GM19025 (cell line): ENCODE measurements around the gene DUSP19.

ENCODE experiments used
- ATAC-seq: cut with Tn5 transposase; IDR thresholded peaks from one replicate; pipeline ENCODE4 v1.9.1; 2021; ENCODE audit warnings: mild to moderate bottlenecking, low read depth, moderate library complexity; ENCODE audit not compliant: unreplicated experiment

DUSP19 gene

GRCh38 chr2:183124222-183124956 is 45.8 kb downstream of the DUSP19 start, which contains the start of gene NUP35:
Gene NUP35, plus strand, starts transcription at chr2:183124443. Its CDS starts 15 bp downstream, at chr2:183124458.
- peak; percentile 80 for ATAC-seq

GRCh38 chr2:183124957-183125255 is 46.4 kb downstream of the DUSP19 start:
- ATAC-seq, result no peak

- ATAC-seq, result no peak
Measured at GRCh38 chr2:183125659-183126341, 47.3 kb downstream of the DUSP19 start.

GRCh38 chr2:183126635-183127034 is 48.1 kb downstream of the DUSP19 start:
- ATAC-seq, result no peak

- no peak for ATAC-seq
Measured at GRCh38 chr2:183134016-183134415, 55.5 kb downstream of the DUSP19 start.

GRCh38 chr2:183148955-183149354 is 70.4 kb downstream of the DUSP19 start:
- no peak for ATAC-seq

- ATAC-seq, result no peak
Measured at GRCh38 chr2:183149489-183149888, 70.9 kb downstream of the DUSP19 start.
